Measurements from ENCODE around the gene CACNA1D.

DNA sequence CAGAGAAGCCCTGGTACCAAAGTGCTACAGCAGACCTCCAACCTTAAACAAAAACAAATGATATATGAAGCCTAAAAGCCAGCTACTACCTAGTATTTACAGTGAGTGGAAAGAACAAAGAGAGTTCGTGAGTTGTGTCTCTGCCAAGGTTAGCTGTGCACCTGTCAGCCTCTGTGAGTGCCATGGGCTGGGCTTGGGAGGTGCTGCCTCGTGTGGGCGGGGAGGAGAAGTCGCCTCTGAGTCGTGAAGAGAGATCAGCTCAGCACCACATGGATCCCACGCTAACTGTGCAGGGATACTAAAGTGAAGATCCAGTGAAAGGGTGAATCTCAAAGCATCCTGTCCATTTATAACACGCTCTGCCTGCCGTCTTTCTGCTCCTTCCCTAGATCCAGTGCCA lies 249.9 kb downstream of the CACNA1D start:
- TF ChIP-seq SUZ12 (IDR thresholded peaks at IDR 0.05) (no peak), ELF4 (IDR thresholded peaks at IDR 0.05) (no peak), SP1 (IDR thresholded peaks at IDR 0.05) (no peak), BHLHE40 (IDR thresholded peaks at IDR 0.05; ENCODE audit: borderline replicate concordance) (no peak), FOXA1 (IDR thresholded peaks at IDR 0.05) (no peak), ZNF384 (IDR thresholded peaks at IDR 0.05) (no peak), NFRKB (IDR thresholded peaks at IDR 0.05) (no peak), FOXK2 (IDR thresholded peaks at IDR 0.05) (no peak), HDGF (IDR thresholded peaks at IDR 0.05; ENCODE audit: borderline replicate concordance) (no peak), FOXM1 (IDR thresholded peaks at IDR 0.05; ENCODE audit: borderline replicate concordance) (no peak), TARDBP (IDR thresholded peaks at IDR 0.05) (no peak)
- TF ChIP-seq, protein P1, sequence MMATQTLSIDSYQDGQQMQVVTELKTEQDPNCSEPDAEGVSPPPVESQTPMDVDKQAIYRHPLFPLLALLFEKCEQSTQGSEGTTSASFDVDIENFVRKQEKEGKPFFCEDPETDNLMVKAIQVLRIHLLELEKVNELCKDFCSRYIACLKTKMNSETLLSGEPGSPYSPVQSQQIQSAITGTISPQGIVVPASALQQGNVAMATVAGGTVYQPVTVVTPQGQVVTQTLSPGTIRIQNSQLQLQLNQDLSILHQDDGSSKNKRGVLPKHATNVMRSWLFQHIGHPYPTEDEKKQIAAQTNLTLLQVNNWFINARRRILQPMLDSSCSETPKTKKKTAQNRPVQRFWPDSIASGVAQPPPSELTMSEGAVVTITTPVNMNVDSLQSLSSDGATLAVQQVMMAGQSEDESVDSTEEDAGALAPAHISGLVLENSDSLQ (IDR thresholded peaks at IDR 0.05): no peak

Measured in HEK293T (cell line).